HepG2 (cell line): ENCODE data around the gene FTCD. TPM values are rescaled to one million over a fixed set of nuclear protein-coding genes. Genes with fewer than 3 reads are reported as not detected.
A peak's percentile ranks its signal among the peaks of the same experiment; 100 is the strongest.

Experiments
- BCL6 ChIP-seq: IDR thresholded peaks from 2 replicates; pipeline ENCODE4 v1.6.1; 2016; ENCODE audit warnings: missing genetic modification reagents, missing compliant biosample characterization
- CC2D1A ChIP-seq: sonication (generic); formaldehyde crosslinking; IDR thresholded peaks from 2 replicates; pipeline ENCODE4 v1.8.1; 2023; ENCODE audit warnings: mild to moderate bottlenecking, missing genetic modification reagents
- CHD4 ChIP-seq: fragments of 200-600 bp; sonication (generic); IDR thresholded peaks from 2 replicates; pipeline ENCODE4 v1.7.0; 2017; ENCODE audit warnings: mild to moderate bottlenecking, low read length, borderline replicate concordance
- DMAP1 ChIP-seq: IDR thresholded peaks from 2 replicates; pipeline ENCODE4 v1.6.1; 2016
- EP300 ChIP-seq, 3 experiments: sonication (generic) in 1 of 3; formaldehyde crosslinking in 1 of 3; IDR thresholded peaks; 2 replicates each; pipeline versions ENCODE4 v1.5.1 to v1.6.1; 2011 to 2020; ENCODE audit warnings: low read depth in 2 of 3, low read length in 2 of 3, borderline replicate concordance in 1 of 3, improper control_type of control experiment in 1 of 3, mild to moderate bottlenecking in 1 of 3, missing genetic modification reagents in 1 of 3, moderate library complexity in 1 of 3
- GLI4 ChIP-seq: sonication (generic); formaldehyde crosslinking; IDR thresholded peaks from 2 replicates; pipeline ENCODE4 v1.5.1; 2020; ENCODE audit warnings: missing genetic modification reagents, mild to moderate bottlenecking, moderate library complexity, borderline replicate concordance
- ISX ChIP-seq: sonication (generic); formaldehyde crosslinking; conservative IDR thresholded peaks from 2 replicates; pipeline ENCODE4 v1.5.0; 2020; ENCODE audit warnings: missing genetic modification reagents
- KDM5A ChIP-seq: fragments of 200-600 bp; sonication (generic); IDR thresholded peaks from 2 replicates; pipeline ENCODE4 v1.7.0; 2018; ENCODE audit warnings: antibody characterized with exemption, mild to moderate bottlenecking, low read length, borderline replicate concordance
- NR2F1 ChIP-seq, 2 experiments: fragments of 450-650 bp in 1 of 2; formaldehyde crosslinking in 1 of 2; IDR thresholded peaks; 2 replicates each; pipeline versions ENCODE4 v1.5.0 to v1.6.1; 2016 to 2020; ENCODE audit warnings: mild to moderate bottlenecking in 1 of 2, missing compliant biosample characterization in 1 of 2, missing genetic modification reagents in 1 of 2, moderate library complexity in 1 of 2
- PPARG ChIP-seq: conservative IDR thresholded peaks from 2 replicates; pipeline ENCODE4 v1.6.1; 2016; ENCODE audit warnings: missing biosample characterization, missing genetic modification reagents
- SCMH1 ChIP-seq: sonication (generic); formaldehyde crosslinking; IDR thresholded peaks from 2 replicates; pipeline ENCODE4 v1.9.0; 2021; ENCODE audit warnings: missing genetic modification reagents, mild to moderate bottlenecking, borderline replicate concordance
- SP2 ChIP-seq: sonication (generic); formaldehyde crosslinking; IDR thresholded peaks from 2 replicates; pipeline ENCODE4 v1.5.1; 2020; ENCODE audit warnings: mild to moderate bottlenecking, missing genetic modification reagents
- ZMYM3 ChIP-seq: sonication (generic); formaldehyde crosslinking; IDR thresholded peaks from 2 replicates; pipeline ENCODE4 v1.5.1; 2020; ENCODE audit warnings: mild to moderate bottlenecking, missing genetic modification reagents
- ZNF225 ChIP-seq: sonication (generic); formaldehyde crosslinking; IDR thresholded peaks from 2 replicates; pipeline ENCODE4 v1.4.0; 2020; ENCODE audit warnings: mild to moderate bottlenecking, missing genetic modification reagents
- ZNF264 ChIP-seq: sonication (generic); formaldehyde crosslinking; IDR thresholded peaks from 2 replicates; pipeline ENCODE4 v1.4.0; 2020; ENCODE audit warnings: missing genetic modification reagents
- ZNF430 ChIP-seq: sonication (generic); formaldehyde crosslinking; IDR thresholded peaks from 2 replicates; pipeline ENCODE4 v1.9.0; 2021; ENCODE audit warnings: mild to moderate bottlenecking, missing genetic modification reagents
- ZNF432 ChIP-seq: sonication (generic); formaldehyde crosslinking; IDR thresholded peaks from 2 replicates; pipeline ENCODE4 v1.5.0; 2020; ENCODE audit warnings: missing genetic modification reagents, mild to moderate bottlenecking, borderline replicate concordance
- ZNF569 ChIP-seq: sonication (generic); formaldehyde crosslinking; IDR thresholded peaks from 2 replicates; pipeline ENCODE4 v1.5.0; 2020; ENCODE audit warnings: mild to moderate bottlenecking, missing genetic modification reagents, moderate library complexity, borderline replicate concordance
- polyA plus RNA-seq, 8 experiments: library from polyadenylated mRNA; depleted of rRNA in 3 of 8; stranded (reverse) in 7 of 8; unstranded in 1 of 8; fragments of >200 nt; fragmentation: Illumina TruSeq in 4 of 8; extraction: Trizol in 4 of 8; gene quantifications; 2 replicates each; pipeline versions ENCODE4 v1.2.1 to v1.2.3, GENCODE V29; 2011 to 2016; ENCODE audit warnings: low read depth in 4 of 8, missing spikeins in 1 of 8, mixed read lengths in 1 of 8; ENCODE audit not compliant: insufficient read depth in 1 of 8
- total RNA-seq, 5 experiments: library from RNA; depleted of rRNA; stranded (reverse); fragments of >200 nt; fragmentation: Illumina TruSeq; extraction: Trizol; gene quantifications; 2 replicates each; pipeline ENCODE4 v1.2.3, GENCODE V29; 2016; ENCODE audit warnings: low read depth in 1 of 5
- TF ChIP-seq, protein P1 (sequence below): sonication (generic); formaldehyde crosslinking; IDR thresholded peaks from 2 replicates; pipeline ENCODE4 v1.5.1; 2020; ENCODE audit warnings: missing genetic modification reagents, mild to moderate bottlenecking, borderline replicate concordance
- TF ChIP-seq, protein P2 (sequence below): sonication (generic); formaldehyde crosslinking; IDR thresholded peaks from 2 replicates; pipeline ENCODE4 v1.4.0; 2020; ENCODE audit warnings: missing genetic modification reagents
- TF ChIP-seq, protein P3 (sequence below): sonication (generic); formaldehyde crosslinking; IDR thresholded peaks from 2 replicates; pipeline ENCODE4 v1.5.0; 2020; ENCODE audit warnings: missing genetic modification reagents, mild to moderate bottlenecking, borderline replicate concordance
- TF ChIP-seq, protein P4 (sequence below): sonication (generic); formaldehyde crosslinking; IDR thresholded peaks from 2 replicates; pipeline ENCODE4 v1.4.0; 2020; ENCODE audit warnings: low read depth, mild to moderate bottlenecking, missing genetic modification reagents
- TF ChIP-seq, protein P5 (sequence below): sonication (generic); formaldehyde crosslinking; IDR thresholded peaks from 2 replicates; pipeline ENCODE4 v1.5.0; 2020; ENCODE audit warnings: missing genetic modification reagents

FTCD gene
- total and polyA plus RNA-seq, 2 of the 13 experiments (the other 11 are each of a cell fraction or from before 2014, with no cell fraction given) = 75.7 to 105 TPM

DNA sequence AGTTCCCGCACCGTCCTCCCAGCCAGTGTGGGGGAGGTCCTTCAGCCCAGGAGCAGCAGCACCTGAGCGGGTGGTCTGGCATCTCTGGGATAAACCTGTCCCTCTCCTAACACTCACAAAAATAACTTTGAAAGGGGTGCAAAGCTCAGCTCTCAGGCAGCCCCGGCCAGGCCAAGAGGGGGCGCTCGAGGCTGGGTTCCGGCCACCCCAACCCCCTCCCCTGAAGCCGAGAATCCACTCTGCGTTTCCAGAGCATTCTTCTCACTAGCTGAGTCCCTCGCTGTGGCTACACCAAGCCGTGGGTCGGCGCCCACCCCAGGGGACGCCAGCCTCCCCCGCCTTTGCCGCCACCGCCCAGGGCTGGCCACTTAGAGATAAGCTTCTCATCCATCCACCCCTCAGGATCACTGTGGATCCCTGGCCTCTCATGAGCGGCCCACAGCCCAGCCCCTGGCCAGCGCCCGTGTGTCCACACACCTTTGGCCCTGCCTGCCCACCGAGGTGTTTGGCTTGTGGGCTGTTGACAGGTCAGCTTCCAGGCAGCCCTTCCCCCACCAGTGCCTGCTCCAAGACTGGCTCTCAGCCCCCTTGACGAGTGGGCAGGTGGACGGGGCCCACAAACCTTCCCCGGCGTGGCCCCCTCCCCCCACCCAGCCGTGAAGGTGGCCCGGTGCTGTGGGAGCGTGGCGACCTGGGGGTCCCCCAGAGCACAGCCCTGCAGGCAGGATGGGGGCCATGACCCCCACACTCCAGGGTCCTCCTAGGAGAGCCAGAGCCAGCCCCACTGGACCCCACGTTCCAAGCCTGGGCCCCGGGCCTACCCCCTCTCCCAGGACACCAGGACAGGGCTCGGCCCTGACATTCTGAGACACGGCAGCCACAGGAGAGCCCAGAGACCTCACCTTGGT lies 1.9 kb downstream of the FTCD start (continued):
- TF ChIP-seq EP300 (IDR thresholded peaks at IDR 0.05; ENCODE audit: low read depth in 2 of 2, low read length in 2 of 2) (no peak), EP300 (CRISPR knock-in tag; IDR thresholded peaks at IDR 0.05; ENCODE audit: borderline replicate concordance) (peak; percentile 18; the same call in 1 of the 2 replicates), PPARG (no peak), NR2F1 (CRISPR knock-in tag; IDR thresholded peaks at IDR 0.05) (peak; percentile 51 to 74), CHD4 (no peak), CC2D1A (CRISPR knock-in tag) (0 out of 2 replicates have a peak, but pooled peaks have one; percentile 22), KDM5A (peak; percentile 59; the same call in 1 of the 2 replicates), ZNF430 (CRISPR knock-in tag) (peak; percentile 66; the same call in 1 of the 2 replicates), ZNF569 (CRISPR knock-in tag) (no peak), ISX (CRISPR knock-in tag) (no peak), SP2 (no peak), BCL6 (peak; percentile 56; the same call in 1 of the 2 replicates), GLI4 (CRISPR knock-in tag) (peak; percentile 75; the same call in 1 of the 2 replicates), DMAP1 (CRISPR knock-in tag) (peak; percentile 30; the same call in 1 of the 2 replicates), ZMYM3 (CRISPR knock-in tag) (0 out of 2 replicates have a peak, but pooled peaks have one; percentile 20), ZNF432 (CRISPR knock-in tag) (no peak), ZNF264 (CRISPR knock-in tag) (0 out of 2 replicates have a peak, but pooled peaks have one; percentile 41), SCMH1 (no peak), ZNF225 (no peak)
- TF ChIP-seq, protein P1, sequence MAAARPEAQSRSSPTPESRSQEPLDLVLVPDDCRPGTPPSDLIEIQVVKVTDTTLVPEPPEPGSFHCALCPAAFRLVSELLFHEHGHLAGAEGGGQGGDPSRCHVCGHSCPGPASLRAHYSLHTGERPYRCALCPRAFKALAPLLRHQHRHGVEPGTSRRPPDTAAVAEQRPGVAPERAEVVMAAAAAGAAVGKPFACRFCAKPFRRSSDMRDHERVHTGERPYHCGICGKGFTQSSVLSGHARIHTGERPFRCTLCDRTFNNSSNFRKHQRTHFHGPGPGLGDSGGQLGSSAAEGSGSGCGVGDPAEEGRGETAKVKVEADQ (CRISPR knock-in tag) = 0 out of 2 replicates have a peak, but pooled peaks have one; percentile 33
- TF ChIP-seq, protein P2, sequence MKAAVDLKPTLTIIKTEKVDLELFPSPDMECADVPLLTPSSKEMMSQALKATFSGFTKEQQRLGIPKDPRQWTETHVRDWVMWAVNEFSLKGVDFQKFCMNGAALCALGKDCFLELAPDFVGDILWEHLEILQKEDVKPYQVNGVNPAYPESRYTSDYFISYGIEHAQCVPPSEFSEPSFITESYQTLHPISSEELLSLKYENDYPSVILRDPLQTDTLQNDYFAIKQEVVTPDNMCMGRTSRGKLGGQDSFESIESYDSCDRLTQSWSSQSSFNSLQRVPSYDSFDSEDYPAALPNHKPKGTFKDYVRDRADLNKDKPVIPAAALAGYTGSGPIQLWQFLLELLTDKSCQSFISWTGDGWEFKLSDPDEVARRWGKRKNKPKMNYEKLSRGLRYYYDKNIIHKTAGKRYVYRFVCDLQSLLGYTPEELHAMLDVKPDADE (CRISPR knock-in tag) = 0 out of 2 replicates have a peak, but pooled peaks have one; percentile 74
- TF ChIP-seq, protein P3, sequence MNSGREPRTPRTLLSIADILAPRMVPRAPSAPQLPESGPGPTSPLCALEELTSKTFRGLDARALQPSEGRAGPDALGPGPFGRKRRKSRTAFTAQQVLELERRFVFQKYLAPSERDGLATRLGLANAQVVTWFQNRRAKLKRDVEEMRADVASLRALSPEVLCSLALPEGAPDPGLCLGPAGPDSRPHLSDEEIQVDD (CRISPR knock-in tag) = no peak; the same call in 1 of the 2 replicates
- TF ChIP-seq, protein P4, sequence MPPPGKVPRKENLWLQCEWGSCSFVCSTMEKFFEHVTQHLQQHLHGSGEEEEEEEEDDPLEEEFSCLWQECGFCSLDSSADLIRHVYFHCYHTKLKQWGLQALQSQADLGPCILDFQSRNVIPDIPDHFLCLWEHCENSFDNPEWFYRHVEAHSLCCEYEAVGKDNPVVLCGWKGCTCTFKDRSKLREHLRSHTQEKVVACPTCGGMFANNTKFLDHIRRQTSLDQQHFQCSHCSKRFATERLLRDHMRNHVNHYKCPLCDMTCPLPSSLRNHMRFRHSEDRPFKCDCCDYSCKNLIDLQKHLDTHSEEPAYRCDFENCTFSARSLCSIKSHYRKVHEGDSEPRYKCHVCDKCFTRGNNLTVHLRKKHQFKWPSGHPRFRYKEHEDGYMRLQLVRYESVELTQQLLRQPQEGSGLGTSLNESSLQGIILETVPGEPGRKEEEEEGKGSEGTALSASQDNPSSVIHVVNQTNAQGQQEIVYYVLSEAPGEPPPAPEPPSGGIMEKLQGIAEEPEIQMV (CRISPR knock-in tag) = no peak
- TF ChIP-seq, protein P5, sequence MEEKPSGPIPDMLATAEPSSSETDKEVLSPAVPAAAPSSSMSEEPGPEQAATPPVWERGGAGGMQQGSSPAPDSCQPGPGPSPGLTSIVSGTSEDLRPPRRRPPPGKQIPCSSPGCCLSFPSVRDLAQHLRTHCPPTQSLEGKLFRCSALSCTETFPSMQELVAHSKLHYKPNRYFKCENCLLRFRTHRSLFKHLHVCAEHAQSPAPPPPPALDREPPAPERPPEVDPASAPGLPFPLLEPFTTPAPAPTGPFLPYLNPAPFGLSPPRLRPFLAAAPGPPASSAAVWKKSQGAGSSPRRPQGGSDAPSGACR (CRISPR knock-in tag) = peak; percentile 62; the same call in 1 of the 2 replicates
